GM19455 (cell line): ENCODE measurements around the gene TNS1.

Experiments
- ATAC-seq: cut with Tn5 transposase; IDR thresholded peaks from one replicate; pipeline ENCODE4 v1.9.1; 2021; ENCODE audit not compliant: unreplicated experiment

TNS1 gene

DNA sequence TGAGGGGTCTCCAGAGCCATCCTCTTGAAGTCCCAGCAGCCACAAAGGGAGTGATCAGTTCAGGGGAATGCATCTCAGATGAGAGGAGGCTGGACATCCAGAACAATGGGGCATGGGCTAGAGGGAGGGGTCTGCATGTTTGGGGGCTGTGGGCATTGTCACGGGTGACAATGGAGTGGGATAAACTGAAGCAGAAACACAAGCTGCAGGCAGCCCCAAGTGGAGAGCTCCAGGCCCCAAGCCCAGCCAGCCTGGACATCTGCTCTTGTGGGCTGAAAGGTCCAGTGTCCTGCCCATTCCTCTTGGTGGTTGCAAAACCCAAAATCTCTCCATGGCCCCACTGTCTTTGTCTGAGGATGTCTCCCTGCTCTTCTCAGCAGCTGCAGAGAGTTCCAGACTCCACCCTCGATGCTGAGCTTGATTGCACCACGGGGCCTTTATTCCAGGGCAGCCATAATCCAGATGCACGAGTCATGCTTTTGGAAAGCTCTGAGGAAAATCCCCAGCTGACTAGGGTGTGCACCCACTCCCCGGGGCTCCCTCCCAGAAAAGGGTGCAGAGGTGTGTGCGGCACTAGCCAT lies 149.4 kb downstream of the TNS1 start:
- no peak for ATAC-seq

DNA sequence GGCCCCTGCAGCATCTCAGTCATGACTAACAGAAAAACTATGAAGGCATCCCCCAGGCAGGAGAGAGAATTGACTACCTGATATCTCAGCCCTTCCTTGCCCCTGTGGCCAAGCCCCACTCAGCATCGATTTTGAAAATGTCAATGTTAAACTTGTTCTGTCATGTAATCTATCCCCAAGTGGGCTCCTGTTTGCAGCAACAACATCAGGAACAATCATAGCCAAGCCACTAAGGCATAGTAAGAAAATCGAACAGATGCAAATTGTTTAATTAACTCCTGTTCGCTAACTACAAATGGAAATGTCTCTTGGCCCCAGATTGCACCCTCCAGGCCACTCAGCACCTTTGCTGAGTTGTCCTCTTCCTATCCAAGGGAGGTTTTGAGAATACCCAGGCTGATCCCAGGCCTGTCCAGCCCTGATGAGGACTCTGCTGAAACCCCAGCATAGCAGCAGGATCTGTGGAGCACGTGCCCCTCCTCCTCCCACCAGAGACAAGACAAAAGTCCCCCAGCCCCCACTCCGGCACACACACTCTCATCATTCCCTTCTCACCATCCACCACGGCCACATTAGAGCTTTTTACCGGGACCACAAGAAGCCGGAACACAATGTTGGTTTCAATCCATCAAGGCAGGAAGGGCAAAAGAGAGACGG lies 150.1 kb downstream of the TNS1 start:
- ATAC-seq = no peak

DNA sequence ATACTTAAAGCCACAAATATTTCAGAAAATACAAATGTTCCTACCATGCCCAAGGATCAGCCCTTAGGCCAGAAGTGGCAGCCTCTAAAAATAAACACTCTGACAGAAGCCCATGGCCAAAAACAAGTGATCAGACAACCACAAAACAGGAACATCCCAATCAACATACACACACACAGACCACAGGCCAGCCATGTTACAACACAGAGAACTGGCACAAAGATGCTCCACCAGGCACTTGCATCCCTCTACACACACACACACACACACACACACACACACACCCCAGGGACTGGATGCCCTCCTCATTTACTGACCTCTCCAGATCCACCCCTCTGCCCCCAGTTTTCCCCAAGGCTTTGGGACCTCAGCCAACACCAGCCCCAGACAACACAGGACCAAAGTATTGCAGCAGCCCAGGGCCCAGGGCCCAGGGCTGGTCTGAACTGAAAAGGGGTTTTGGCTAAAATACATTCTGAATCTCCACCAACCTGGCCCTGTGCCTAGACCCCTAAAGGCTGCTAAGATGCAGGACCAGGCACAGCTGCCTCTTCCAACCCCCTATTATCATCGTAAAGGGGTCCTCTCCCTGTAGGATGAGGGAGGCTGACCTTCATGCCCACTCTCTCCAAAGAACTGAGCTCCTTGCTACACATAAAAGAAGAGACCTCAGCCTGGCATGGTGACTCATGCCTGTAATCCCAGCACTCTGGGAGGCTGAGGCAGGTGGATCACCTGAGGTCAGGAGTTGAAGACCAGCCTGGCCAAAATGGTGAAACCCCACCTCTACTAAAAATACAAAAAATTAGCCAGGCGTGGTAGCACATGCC lies 151.4 kb downstream of the TNS1 start:
- no peak for ATAC-seq

DNA sequence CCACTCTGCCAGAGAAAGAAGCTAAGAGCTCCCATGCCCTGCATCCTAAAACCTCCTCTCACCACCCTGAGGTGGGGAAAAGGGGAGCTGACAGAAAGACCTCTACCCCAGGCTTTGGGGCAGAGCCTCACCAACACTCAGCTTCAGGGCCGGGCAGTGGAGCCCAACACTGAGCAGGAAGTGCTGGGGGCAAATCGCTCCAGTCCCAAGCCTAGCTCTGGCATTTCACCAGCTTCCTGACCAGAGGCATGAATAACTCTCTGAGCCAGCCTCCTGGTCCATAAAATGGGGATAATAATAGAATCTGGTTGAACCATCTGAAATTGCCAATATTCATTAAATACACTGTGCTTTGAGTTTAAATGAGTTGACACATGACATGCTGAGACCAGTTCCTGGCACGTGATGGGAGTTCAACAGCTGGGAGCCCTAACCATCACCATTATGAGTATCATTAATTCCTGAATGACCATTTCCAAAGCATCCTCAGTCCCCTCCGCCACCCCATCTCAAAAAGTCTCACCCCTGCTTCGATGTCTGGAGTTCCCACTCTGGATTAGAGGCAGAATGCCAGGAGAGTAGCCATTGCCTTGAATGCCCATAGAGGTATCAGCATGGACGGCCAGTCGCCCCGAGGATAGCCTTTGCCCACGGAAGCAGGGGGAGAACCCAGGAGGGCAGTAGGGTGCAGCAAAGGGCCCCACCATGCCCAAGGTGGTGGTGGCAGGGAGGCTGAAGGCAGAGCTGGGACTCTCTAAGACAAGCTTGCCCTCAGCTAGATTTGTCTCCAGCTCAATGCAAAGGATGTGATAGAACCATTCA lies 153.4 kb downstream of the TNS1 start:
- no peak for ATAC-seq

DNA sequence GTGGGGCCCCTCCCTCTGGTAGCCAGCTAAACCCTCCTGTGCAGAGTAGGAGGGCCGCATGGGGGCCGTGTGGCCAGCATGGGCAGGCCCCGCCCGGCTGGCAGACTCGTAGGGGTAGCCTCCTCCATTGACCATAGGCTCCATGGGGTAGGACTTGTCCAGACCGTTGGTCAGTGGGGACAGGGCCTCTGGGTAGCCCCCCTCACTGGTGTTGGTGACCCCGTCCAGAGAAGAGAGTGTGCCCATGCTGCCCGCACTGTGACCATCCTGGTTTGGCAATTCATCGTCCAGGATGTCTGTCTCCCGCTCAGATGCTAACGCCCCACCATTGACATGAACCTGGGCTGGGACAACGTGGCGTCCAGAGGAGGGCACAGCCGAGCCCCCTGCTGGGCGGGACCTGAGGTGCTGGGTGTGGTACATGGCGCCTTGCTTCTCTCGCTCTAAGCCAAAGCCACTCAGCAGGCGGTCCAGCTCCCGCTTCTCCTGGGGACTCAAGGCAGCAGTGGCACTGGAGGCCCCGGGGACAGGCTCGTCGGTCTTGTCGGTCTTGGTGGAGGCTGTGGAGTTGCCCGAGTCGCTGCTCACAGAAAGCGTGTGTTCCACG lies 154.3 kb downstream of the TNS1 start:
- ATAC-seq = no peak

- ATAC-seq = no peak
These were observed 155.0 kb downstream of the TNS1 start for GRCh38 chr2:217847552-217848350.

- ATAC-seq = no peak
These were observed 155.7 kb downstream of the TNS1 start for GRCh38 chr2:217847115-217847514.

GRCh38 chr2:217846321-217846743 lies 156.5 kb downstream of the TNS1 start:
- no peak for ATAC-seq

DNA sequence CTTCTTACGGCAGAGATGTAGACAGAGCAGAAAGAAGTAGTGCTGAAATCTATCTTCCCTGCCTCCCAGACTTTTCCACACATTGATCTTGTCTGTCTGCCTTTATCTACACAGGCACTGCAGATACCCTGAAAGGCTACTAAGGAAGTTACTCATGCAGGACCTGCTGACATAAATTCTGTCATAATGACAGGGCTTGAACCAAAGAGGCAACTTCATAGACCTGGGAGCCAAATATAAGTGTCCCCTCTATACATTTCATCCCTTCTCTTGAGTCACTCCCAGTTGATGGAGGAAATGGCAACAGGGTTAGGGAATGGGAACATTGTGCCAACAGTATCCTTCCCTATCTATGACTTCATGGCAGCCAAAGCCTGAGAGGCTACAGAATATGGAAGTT lies 157.5 kb downstream of the TNS1 start:
- ATAC-seq = no peak

- no peak for ATAC-seq
These were observed 158.1 kb downstream of the TNS1 start for GRCh38 chr2:217844696-217845095.

DNA sequence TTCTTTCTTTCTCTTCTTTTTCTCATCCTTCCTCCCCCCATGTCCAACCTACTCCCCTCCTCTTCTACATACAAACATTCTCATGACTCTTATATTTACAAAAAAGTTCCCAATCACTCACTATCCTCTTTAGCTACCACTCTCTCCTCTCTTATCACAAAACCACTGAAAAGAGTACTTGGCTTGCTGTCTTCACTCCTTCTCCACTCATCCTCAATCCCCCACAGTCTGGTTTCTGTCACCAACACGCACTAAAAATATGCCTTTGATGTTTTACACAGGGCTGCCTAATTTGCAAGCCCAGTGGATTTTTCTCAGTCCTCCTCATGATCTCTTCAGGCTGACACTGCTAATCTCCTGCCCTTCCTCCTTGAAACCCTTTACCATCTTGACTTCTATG lies 159.5 kb downstream of the TNS1 start:
- ATAC-seq = no peak

DNA sequence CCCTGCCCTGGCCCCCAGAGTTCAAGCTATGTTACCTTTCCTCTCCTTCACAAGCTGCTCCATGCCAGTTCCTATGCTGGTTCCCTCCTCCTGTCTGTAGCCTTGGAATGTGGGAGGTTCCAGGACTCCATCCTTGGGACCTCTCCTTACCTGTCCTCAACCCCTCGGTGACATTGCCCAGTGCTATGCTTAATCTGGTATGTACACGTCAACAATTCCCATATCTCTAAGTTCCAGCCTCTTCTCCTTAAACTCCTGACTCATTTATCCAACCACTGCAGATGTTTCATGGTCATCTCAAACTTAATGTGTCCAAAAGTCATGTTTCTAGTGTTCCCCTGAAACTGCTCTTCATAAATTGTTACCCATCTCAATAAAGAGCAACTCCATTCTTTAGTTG lies 160.8 kb downstream of the TNS1 start:
- ATAC-seq = no peak

GRCh38 chr2:217840522-217840921 lies 162.3 kb downstream of the TNS1 start:
- no peak for ATAC-seq

DNA sequence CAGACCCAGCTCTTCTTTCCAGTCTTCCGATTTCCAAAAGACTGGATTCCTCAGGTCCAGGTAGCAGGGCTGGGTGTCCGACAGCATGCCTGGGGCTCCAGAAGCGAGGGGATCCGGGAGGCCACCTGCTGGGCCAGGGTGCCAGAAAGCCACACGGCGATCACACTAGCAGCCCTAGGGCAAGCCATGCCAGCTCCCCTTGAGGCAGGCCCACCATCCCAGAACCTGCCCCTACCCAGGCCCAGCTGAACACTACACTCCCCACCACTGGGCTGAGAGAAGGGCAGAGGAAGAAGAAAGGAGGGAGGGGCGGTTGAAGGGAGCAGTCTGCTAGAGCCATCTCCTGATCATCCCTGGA lies 163.1 kb downstream of the TNS1 start:
- ATAC-seq = no peak

- no peak for ATAC-seq
These were observed 163.6 kb downstream of the TNS1 start for GRCh38 chr2:217839073-217839749.

DNA sequence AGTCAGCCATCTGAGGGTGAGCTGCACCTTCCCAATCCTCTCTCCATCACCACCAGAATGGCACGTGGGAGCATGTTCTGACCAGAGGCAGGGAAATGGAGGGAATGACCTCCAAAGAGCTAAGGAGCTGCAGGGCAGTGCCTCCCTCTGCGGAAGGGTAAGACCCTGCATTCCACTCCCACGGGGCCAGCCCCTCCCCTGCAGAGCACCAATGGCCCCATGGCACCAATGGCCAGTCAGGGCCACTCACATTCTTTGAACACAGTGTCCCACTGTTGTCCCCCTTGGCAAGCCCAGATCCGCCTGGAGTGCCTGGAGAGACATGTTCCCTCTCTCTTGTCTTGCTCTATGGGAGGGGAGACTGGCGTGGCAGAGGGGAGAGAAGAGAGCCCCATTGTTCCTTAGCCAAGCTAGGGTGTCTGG lies 164.4 kb downstream of the TNS1 start:
- no peak for ATAC-seq

- no peak for ATAC-seq
These were observed 165.3 kb downstream of the TNS1 start for GRCh38 chr2:217837530-217837929.

GRCh38 chr2:217836901-217837491 lies 165.8 kb downstream of the TNS1 start:
- ATAC-seq = no peak
